HepG2 (cell line): ENCODE data around the gene SPRYD4. TPM values are rescaled to one million over a fixed set of nuclear protein-coding genes. Genes with fewer than 3 reads are reported as not detected.

ENCODE experiments used
- KDM3A ChIP-seq: IDR thresholded peaks from 2 replicates; pipeline ENCODE4 v1.6.1; 2018; ENCODE audit warnings: low read depth, missing compliant biosample characterization
- MTA3 ChIP-seq: sonication (generic); formaldehyde crosslinking; IDR thresholded peaks from 2 replicates; pipeline ENCODE4 v1.4.0; 2020; ENCODE audit warnings: missing genetic modification reagents
- MYC ChIP-seq: sonication (generic); formaldehyde crosslinking; IDR thresholded peaks from 2 replicates; pipeline ENCODE4 v1.9.0; 2021; ENCODE audit warnings: missing genetic modification reagents, borderline replicate concordance
- PCBP2 ChIP-seq: fragments of 200-400 bp; formaldehyde crosslinking; optimal IDR thresholded peaks from 2 replicates; pipeline ENCODE3; 2018; ENCODE audit warnings: low read length, low read depth; ENCODE audit not compliant: poor library complexity, severe bottlenecking
- POGK ChIP-seq: sonication (generic); formaldehyde crosslinking; conservative IDR thresholded peaks from 2 replicates; pipeline ENCODE4 v1.8.0; 2022; ENCODE audit warnings: mild to moderate bottlenecking, moderate library complexity, missing genetic modification reagents
- POLR2G ChIP-seq: fragments of 200-400 bp; formaldehyde crosslinking; IDR thresholded peaks from 2 replicates; pipeline ENCODE4 v1.6.1; 2018; ENCODE audit warnings: mild to moderate bottlenecking, low read depth, low read length, moderate library complexity
- PRDM10 ChIP-seq: sonication (generic); formaldehyde crosslinking; IDR thresholded peaks from 2 replicates; pipeline ENCODE4 v1.4.0; 2020; ENCODE audit warnings: low read depth, missing genetic modification reagents
- STAT5B ChIP-seq: sonication (generic); formaldehyde crosslinking; IDR thresholded peaks from 2 replicates; pipeline ENCODE4 v1.4.0; 2020; ENCODE audit warnings: missing genetic modification reagents
- TBL1XR1 ChIP-seq: fragments of 150-350 bp; IDR thresholded peaks from 2 replicates; pipeline ENCODE4 v1.6.1; 2014; ENCODE audit warnings: borderline replicate concordance, low read length; ENCODE audit not compliant: partially characterized antibody
- TCF7L2 ChIP-seq: IDR thresholded peaks from 2 replicates; pipeline ENCODE4 v1.6.1; 2011; ENCODE audit warnings: mild to moderate bottlenecking, low read depth, low read length, moderate library complexity
- TEAD2 ChIP-seq: sonication (generic); formaldehyde crosslinking; IDR thresholded peaks from 2 replicates; pipeline ENCODE4 v1.9.0; 2021; ENCODE audit warnings: missing genetic modification reagents
- ZFP36L2 ChIP-seq: sonication (generic); formaldehyde crosslinking; IDR thresholded peaks from 2 replicates; pipeline ENCODE4 v1.4.0; 2020; ENCODE audit warnings: missing genetic modification reagents
- ZFP41 ChIP-seq: sonication (generic); formaldehyde crosslinking; IDR thresholded peaks from 2 replicates; pipeline ENCODE4 v1.4.0; 2020; ENCODE audit warnings: mild to moderate bottlenecking, missing genetic modification reagents, borderline replicate concordance
- ZNF274 ChIP-seq: sonication (generic); formaldehyde crosslinking; IDR thresholded peaks from 2 replicates; pipeline ENCODE4 v1.5.1; 2020; ENCODE audit warnings: mild to moderate bottlenecking, missing genetic modification reagents
- polyA plus RNA-seq, 8 experiments: library from polyadenylated mRNA; depleted of rRNA in 3 of 8; stranded (reverse) in 7 of 8; unstranded in 1 of 8; fragments of >200 nt; fragmentation: Illumina TruSeq in 4 of 8; extraction: Trizol in 4 of 8; gene quantifications; 2 replicates each; pipeline versions ENCODE4 v1.2.1 to v1.2.3, GENCODE V29; 2011 to 2016; ENCODE audit warnings: low read depth in 4 of 8, missing spikeins in 1 of 8, mixed read lengths in 1 of 8; ENCODE audit not compliant: insufficient read depth in 1 of 8
- total RNA-seq, 5 experiments: library from RNA; depleted of rRNA; stranded (reverse); fragments of >200 nt; fragmentation: Illumina TruSeq; extraction: Trizol; gene quantifications; 2 replicates each; pipeline ENCODE4 v1.2.3, GENCODE V29; 2016; ENCODE audit warnings: low read depth in 1 of 5

SPRYD4 gene
- total and polyA plus RNA-seq, 2 of the 13 experiments (the other 11 are each of a cell fraction or from before 2014, with no cell fraction given) = 3.9 to 4.5 TPM

DNA sequence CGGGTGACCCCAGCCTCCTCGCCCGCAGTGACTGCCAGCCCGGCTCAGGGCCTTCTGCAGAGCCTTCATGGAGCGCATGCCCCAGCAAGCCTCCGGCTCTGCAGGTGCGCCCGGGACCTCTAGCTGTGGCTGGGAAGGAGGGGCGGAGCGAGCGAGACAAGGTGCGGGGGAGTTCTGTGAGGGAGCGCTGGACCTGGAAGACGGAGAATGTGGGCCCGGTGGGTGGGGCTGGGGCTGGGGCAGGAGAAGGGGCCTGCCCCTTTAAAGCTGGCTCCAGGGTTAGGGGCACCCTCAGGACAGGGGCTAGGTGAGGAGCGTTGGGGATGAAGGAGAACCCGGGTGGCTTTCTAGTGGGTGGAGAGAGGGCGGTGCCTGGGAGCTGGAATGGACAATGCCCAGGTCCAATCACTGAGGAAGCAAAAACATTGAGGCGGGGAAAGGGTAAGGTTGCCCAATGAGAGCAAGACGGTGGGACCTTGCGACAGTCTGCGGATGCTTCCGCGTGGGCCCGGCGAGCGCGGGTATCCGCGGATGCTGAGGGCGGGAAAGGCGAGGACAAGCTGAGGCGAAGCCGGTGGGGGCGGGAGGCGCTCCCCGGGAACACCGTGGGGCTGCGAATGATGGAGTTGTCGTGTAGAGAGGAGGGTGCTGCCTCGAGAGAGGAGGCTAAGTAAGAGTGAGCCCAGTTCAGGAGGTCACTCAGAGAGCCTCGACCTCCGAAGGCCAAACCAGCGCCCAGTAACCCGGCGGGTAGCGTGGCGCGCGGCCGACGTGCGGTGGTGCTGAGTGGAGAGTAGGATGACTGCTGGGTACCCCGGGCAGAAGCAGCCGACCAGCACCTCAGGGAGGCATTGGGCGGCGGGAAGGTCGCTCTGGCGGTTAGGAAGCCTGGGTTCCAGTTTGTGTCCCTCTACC is 19.9 kb downstream of the SPRYD4 start, which contains the start of gene GLS2 (continued):
- TF ChIP-seq PRDM10 (CRISPR knock-in tag) = no peak
- TF ChIP-seq TBL1XR1 = no peak
- peak; percentile 94 for TF ChIP-seq TEAD2 (CRISPR knock-in tag)
- TF ChIP-seq PCBP2 = no peak
- TF ChIP-seq ZFP36L2 (CRISPR knock-in tag) = 0 out of 2 replicates have a peak, but pooled peaks have one; percentile 62
- TF ChIP-seq ZNF274 = peak; percentile 87
- TF ChIP-seq ZFP41 (CRISPR knock-in tag) = peak; percentile 63; the same call in 1 of the 2 replicates
- TF ChIP-seq KDM3A (CRISPR knock-in tag) = no peak
- TF ChIP-seq POLR2G = peak; percentile 46; the same call in 1 of the 2 replicates
- peak; percentile 85 for TF ChIP-seq POGK
- TF ChIP-seq TCF7L2 = no peak
- peak; percentile 80 for TF ChIP-seq MYC
- no peak for TF ChIP-seq MTA3 (CRISPR knock-in tag)
- 0 out of 2 replicates have a peak, but pooled peaks have one; percentile 81 for TF ChIP-seq STAT5B (CRISPR knock-in tag)
